Neural cell (in vitro differentiated cells): ENCODE data around the gene COQ7. TPM values are rescaled to one million over a fixed set of nuclear protein-coding genes. Genes with fewer than 3 reads are reported as not detected.

Experiments used
- H2AFZ ChIP-seq: fragments of 200-600, 300-800 bp; sonication (generic), shearing (Covaris generic); 2 replicates; pipeline ENCODE4 v1.6.0; 2014; ENCODE audit warnings: low read depth, mild to moderate bottlenecking, antibody characterized with exemption, low read length, moderate library complexity
- H3F3A ChIP-seq: fragments of 200-600 bp; shearing (Covaris generic); 2 replicates; pipeline ENCODE4 v1.6.1; 2016; ENCODE audit warnings: mild to moderate bottlenecking, moderate library complexity, mixed read lengths, antibody characterized with exemption, low read length; ENCODE audit not compliant: insufficient read depth, poor library complexity, severe bottlenecking
- H3K27ac ChIP-seq: fragments of 200-600, 300-800 bp; sonication (generic), shearing (Covaris generic); 2 replicates; pipeline ENCODE4 v1.5.1; 2014; ENCODE audit warnings: mild to moderate bottlenecking, low read length, moderate library complexity
- H3K27me3 ChIP-seq: fragments of 300-800, 200-600 bp; sonication (generic), shearing (Covaris generic); 2 replicates; pipeline ENCODE4 v1.6.0; 2014; ENCODE audit warnings: mild to moderate bottlenecking, low read depth, low read length, moderate library complexity; ENCODE audit not compliant: insufficient read depth
- H3K36me3 ChIP-seq: fragments of 300-800, 200-600 bp; sonication (generic), shearing (Covaris generic); 2 replicates; pipeline ENCODE4 v1.5.1; 2014; ENCODE audit warnings: mild to moderate bottlenecking, antibody characterized with exemption, low read length, moderate library complexity; ENCODE audit not compliant: insufficient read depth
- H3K4me2 ChIP-seq: fragments of 300-800, 200-600 bp; sonication (generic), shearing (Covaris generic); 2 replicates; pipeline ENCODE4 v1.6.0; 2014; ENCODE audit warnings: mild to moderate bottlenecking, low read length
- H3K4me3 ChIP-seq: fragments of 300-800, 200-600 bp; sonication (generic), shearing (Covaris generic); 2 replicates; pipeline ENCODE4 v1.5.1; 2014; ENCODE audit warnings: mild to moderate bottlenecking, low read length, moderate library complexity
- H3K79me2 ChIP-seq: fragments of 200-600 bp; shearing (Covaris generic); replicated peaks from 2 replicates; pipeline ENCODE4 v1.6.0; 2014; ENCODE audit warnings: mild to moderate bottlenecking, low read length, moderate library complexity; ENCODE audit not compliant: insufficient read depth
- H3K9ac ChIP-seq: fragments of 300-800, 200-600 bp; sonication (generic), shearing (Covaris generic); 2 replicates; pipeline ENCODE4 v1.6.1; 2016; ENCODE audit warnings: mild to moderate bottlenecking, low read length, mixed read lengths
- H3K9me2 ChIP-seq: fragments of 200-600 bp; shearing (Covaris generic); 2 replicates; pipeline ENCODE4 v1.6.1; 2016; ENCODE audit warnings: mild to moderate bottlenecking, low read length, mixed read lengths; ENCODE audit not compliant: insufficient read depth
- H3K9me3 ChIP-seq: fragments of 200-600, 300-800 bp; sonication (generic), shearing (Covaris generic); 2 replicates; pipeline ENCODE4 v1.6.1; 2016; ENCODE audit warnings: mild to moderate bottlenecking, mixed run types, low read length, moderate library complexity, mixed read lengths
- H4K20me1 ChIP-seq: fragments of 200-600 bp; shearing (Covaris generic); 2 replicates; pipeline ENCODE4 v1.6.1; 2016; ENCODE audit warnings: mild to moderate bottlenecking, mixed run types; ENCODE audit not compliant: insufficient read depth
- MXI1 ChIP-seq: fragments of 450-650 bp; conservative IDR thresholded peaks from 2 replicates; pipeline ENCODE4 v1.6.1; 2014; ENCODE audit warnings: antibody characterized with exemption, mild to moderate bottlenecking; ENCODE audit not compliant: poor library complexity, severe bottlenecking
- POLR2AphosphoS5 ChIP-seq: IDR thresholded peaks from 2 replicates; pipeline ENCODE4 v1.6.1; 2012
- RAD21 ChIP-seq: fragments of 450-650 bp; conservative IDR thresholded peaks from 2 replicates; pipeline ENCODE4 v1.6.1; 2014; ENCODE audit warnings: antibody characterized with exemption, mild to moderate bottlenecking, moderate library complexity
- SMC3 ChIP-seq: fragments of 450-650 bp; conservative IDR thresholded peaks from 2 replicates; pipeline ENCODE4 v1.6.1; 2014; ENCODE audit warnings: antibody characterized with exemption, mild to moderate bottlenecking, moderate library complexity; ENCODE audit not compliant: poor library complexity
- TAF1 ChIP-seq: IDR thresholded peaks from 2 replicates; pipeline ENCODE4 v1.6.1; 2012; ENCODE audit warnings: low read depth
- polyA plus RNA-seq: library from polyadenylated mRNA; depleted of rRNA; stranded (reverse); fragments of >200 nt; gene quantifications from 2 replicates; pipeline ENCODE4 v1.2.3, GENCODE V29; 2014
- TF ChIP-seq, protein P1 (sequence below): IDR thresholded peaks from 2 replicates; pipeline ENCODE4 v1.6.1; 2012; ENCODE audit warnings: borderline replicate concordance
- TF ChIP-seq, protein P2 (sequence below): fragments of 450-650 bp; IDR thresholded peaks from 2 replicates; pipeline ENCODE4 v1.5.1; 2014; ENCODE audit warnings: antibody characterized with exemption, mild to moderate bottlenecking, moderate library complexity; ENCODE audit not compliant: poor library complexity, severe bottlenecking

Gene COQ7
- polyA plus RNA-seq, 1 donor from 2014 or later, result 38.5 TPM

DNA sequence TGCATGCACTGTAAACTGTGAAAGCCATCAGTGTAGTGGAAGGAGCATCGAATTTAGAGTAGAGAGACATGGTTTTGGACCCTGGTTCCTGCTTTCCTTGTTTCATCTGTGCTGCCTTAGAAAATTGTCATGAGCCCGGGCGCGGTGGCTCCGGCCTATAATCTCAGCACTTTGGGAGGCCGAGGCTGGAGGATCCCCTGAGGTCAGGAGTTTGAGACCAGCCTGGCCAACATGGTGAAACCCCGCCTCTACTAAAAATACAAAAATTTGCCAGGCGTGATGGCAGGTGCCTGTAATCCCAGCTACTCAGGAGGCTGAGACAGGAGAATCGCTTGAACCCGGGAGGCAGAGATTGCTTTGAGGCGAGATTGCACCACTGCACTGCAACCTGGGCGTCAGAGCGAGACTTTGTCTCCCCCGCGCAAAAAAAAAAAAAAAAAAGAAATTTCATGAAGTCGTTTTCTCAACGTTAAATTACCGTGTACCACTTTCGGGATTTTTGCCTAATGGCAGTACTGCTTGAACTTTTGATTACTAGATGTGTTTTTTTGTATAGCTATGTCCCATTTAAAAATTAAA lies 912 bp downstream of the COQ7 start:
- Histone ChIP-seq H3K79me2 (peaks cover 9% of the 10 kb centered on the region), H3K9me3 (no peaks in the 10 kb centered on the region), H3K9ac (peak overlapping the region; percentile 94), H2AFZ (peak overlapping the region; percentile 98), H3F3A (peaks cover 8% of the 10 kb centered on the region), H3K9me2 (no peaks in the 10 kb centered on the region), H3K36me3 (peaks cover 8% of the 10 kb centered on the region), H3K27me3 (no peaks in the 10 kb centered on the region), H4K20me1 (no peaks in the 10 kb centered on the region), H3K27ac (peak overlapping the region; percentile 99), H3K4me3 (peak overlapping the region; percentile 82), H3K4me2 (peak overlapping the region; percentile 75)
- TF ChIP-seq TAF1 (no peak), SMC3 (no peak), MXI1 (no peak), POLR2AphosphoS5 (no peak), RAD21 (no peak)
- TF ChIP-seq, protein P1, sequence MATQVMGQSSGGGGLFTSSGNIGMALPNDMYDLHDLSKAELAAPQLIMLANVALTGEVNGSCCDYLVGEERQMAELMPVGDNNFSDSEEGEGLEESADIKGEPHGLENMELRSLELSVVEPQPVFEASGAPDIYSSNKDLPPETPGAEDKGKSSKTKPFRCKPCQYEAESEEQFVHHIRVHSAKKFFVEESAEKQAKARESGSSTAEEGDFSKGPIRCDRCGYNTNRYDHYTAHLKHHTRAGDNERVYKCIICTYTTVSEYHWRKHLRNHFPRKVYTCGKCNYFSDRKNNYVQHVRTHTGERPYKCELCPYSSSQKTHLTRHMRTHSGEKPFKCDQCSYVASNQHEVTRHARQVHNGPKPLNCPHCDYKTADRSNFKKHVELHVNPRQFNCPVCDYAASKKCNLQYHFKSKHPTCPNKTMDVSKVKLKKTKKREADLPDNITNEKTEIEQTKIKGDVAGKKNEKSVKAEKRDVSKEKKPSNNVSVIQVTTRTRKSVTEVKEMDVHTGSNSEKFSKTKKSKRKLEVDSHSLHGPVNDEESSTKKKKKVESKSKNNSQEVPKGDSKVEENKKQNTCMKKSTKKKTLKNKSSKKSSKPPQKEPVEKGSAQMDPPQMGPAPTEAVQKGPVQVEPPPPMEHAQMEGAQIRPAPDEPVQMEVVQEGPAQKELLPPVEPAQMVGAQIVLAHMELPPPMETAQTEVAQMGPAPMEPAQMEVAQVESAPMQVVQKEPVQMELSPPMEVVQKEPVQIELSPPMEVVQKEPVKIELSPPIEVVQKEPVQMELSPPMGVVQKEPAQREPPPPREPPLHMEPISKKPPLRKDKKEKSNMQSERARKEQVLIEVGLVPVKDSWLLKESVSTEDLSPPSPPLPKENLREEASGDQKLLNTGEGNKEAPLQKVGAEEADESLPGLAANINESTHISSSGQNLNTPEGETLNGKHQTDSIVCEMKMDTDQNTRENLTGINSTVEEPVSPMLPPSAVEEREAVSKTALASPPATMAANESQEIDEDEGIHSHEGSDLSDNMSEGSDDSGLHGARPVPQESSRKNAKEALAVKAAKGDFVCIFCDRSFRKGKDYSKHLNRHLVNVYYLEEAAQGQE, result no peak

DNA sequence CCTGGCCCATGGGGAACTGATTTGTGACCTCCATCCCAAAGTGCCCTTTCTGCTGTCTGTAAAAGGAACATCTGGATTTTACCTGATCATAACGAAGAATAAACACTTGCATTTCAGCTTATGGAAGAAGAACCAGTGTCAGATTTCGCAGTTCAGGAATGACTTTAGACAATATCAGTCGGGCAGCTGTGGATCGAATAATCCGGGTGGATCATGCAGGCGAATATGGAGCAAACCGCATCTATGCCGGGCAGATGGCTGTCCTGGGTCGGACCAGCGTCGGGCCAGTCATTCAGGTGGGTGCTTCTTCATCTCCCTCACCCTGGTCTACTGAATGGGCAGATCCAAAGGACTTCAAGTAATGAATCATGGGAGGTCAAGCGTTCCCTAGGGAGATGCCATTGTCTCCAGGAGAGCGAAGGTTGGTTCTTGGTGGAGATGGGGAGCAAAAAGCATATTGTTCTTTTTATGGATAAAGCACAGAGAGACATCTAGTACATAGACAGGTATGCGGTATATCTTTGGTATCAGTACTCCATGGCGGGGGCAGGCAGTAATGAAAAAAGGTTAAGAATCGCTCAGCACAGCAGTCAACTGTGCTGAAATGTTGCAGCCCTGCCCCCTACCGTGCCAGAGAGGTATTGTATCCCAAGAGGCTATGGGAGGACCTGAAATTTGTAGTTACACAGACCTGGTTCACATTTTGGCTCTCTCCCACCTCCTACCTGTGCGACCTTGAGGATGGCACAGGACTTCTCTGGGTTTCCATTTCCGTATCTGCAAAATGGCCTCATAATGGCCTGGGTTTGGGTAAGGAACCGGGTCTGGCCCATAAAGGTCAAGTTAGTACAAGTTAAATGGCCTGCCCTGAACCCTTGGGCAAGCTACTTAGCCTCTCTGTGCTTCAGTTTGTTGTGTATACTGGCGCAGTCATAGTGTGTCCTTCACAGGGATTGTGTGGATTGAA lies 4.7 kb downstream of the COQ7 start:
- Histone ChIP-seq H3K79me2 (peaks cover 9% of the 10 kb centered on the region), H3K9ac (no peak overlapping the region), H3F3A (no peaks in the 10 kb centered on the region), H3K27ac (no peak overlapping the region), H3K36me3 (peaks cover 8% of the 10 kb centered on the region), H3K4me3 (no peak overlapping the region), H3K27me3 (no peaks in the 10 kb centered on the region), H3K9me3 (no peaks in the 10 kb centered on the region), H2AFZ (no peak overlapping the region), H3K4me2 (no peak overlapping the region), H4K20me1 (no peaks in the 10 kb centered on the region), H3K9me2 (no peaks in the 10 kb centered on the region)
- TF ChIP-seq RAD21, result peak; percentile 21
- TF ChIP-seq, protein P2, sequence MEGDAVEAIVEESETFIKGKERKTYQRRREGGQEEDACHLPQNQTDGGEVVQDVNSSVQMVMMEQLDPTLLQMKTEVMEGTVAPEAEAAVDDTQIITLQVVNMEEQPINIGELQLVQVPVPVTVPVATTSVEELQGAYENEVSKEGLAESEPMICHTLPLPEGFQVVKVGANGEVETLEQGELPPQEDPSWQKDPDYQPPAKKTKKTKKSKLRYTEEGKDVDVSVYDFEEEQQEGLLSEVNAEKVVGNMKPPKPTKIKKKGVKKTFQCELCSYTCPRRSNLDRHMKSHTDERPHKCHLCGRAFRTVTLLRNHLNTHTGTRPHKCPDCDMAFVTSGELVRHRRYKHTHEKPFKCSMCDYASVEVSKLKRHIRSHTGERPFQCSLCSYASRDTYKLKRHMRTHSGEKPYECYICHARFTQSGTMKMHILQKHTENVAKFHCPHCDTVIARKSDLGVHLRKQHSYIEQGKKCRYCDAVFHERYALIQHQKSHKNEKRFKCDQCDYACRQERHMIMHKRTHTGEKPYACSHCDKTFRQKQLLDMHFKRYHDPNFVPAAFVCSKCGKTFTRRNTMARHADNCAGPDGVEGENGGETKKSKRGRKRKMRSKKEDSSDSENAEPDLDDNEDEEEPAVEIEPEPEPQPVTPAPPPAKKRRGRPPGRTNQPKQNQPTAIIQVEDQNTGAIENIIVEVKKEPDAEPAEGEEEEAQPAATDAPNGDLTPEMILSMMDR, result peak; percentile 39
- no peak for TF ChIP-seq POLR2AphosphoS5
